ENCODE measurements around the gene KLF13.

KLF13 gene

DNA sequence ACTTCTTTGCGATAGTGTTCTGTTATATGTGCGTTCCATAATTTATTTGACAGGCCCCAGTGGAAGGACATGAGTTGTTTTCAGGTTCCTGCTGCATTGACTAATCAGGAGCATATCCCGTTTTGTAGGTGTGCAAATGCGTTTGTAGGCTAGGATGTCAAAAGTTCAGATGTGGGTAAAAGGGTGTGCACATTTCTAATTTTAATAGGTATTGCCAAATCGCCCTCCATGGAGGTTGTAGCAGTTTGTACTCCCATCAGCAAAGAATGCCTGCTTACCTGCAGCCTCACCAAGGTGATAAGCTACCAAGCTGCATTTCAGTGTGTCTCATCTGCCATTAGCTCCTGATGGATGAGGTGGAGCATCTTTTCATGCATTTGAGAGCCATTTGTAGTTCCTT lies 36.3 kb downstream of the KLF13 start:
- DNase-seq (ENCODE audit: low read depth in 2 of 2): no peak

DNA sequence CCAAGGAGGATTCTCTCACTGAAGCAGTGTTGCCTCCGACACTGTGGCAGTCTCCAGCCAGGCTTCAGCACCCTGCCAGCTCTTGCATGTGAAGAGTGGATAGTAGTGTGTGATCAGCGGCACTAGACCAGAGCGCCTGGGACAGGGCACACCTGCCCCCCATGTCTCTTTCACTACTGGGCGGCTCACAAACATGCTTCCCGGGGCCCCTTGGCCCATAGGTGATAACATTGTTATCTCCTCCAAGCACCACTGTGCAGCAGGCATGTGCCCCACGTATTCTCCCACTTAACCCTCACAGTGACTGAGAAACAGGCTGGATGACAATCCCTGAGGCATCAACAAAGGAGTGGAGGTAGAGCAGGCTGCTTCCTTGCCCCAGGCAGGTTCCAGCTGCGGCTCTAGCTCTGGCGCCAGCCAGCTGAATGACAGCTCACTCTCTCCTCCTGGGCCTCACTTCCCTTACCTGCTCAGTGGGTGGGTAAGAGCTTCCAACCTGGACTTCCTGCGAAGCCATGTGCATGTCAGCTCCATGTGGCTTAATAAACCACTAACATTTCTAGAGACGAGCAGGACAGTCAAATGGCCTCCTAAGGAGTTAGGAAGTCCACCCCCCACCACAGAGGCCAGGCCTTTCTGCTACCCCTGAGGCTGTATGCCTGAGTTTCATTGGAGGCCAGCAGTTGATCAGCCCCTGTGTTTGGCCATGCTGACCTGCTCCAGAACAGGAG lies 37.8 kb downstream of the KLF13 start:
- no peak for DNase-seq (ENCODE audit: low read depth in 2 of 2)

DNA sequence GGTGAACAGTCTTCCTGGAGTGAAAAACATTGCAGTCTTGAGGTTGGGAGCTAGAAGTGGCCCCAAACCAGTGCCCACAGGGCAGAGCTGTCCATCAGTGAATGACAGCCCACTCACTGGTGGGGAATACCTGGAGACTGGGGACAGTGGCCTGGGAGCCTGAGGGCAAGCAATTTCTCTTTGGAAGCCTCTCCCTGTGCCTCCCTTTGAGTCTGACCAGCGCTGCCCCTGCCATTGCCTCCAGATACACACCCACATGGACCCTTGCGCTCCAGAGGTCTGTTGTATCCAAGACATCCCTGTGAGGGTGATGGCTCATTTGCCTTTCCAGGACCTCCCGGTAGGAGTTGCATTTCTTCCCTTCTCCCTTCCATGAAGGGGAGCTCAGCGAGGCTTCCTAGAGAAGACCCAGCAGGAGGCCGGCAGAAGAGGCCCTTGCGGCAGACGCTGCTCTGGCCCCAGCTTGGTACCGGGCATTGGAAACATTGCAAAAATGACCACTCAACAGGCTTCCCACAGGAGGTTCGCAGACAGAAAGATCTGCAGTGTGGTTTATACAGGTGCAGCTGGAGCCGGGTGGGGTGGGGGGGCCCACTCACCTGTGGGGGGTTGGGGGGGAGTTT lies 38.5 kb downstream of the KLF13 start:
- no peak for DNase-seq (ENCODE audit: low read depth in 2 of 2)

DNA sequence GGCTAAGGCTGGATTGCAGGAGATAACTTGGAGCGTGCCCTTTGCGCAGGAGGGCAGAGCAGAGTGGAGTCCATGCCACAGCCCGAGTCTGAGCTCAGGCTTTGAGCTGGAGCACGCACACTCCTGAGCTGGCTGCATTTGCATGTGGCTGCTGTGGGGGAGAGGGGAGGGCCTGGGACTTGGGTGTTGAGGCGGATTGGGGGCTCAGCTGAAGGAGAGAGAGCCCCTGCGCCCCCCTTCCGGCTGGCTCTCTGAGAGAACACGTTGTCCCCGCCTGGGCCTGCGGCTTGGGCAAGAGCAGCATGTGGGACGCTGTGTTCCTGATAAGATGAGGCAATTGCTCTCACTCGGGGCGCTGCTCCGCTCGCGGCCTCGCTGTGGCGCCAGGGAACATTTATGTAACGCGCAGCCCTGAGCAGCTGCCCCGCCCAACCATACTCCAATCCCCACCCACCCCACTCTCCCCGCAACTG lies 39.1 kb downstream of the KLF13 start:
- peak; percentile 78 to 81 for DNase-seq (ENCODE audit: low read depth in 2 of 2)

DNA sequence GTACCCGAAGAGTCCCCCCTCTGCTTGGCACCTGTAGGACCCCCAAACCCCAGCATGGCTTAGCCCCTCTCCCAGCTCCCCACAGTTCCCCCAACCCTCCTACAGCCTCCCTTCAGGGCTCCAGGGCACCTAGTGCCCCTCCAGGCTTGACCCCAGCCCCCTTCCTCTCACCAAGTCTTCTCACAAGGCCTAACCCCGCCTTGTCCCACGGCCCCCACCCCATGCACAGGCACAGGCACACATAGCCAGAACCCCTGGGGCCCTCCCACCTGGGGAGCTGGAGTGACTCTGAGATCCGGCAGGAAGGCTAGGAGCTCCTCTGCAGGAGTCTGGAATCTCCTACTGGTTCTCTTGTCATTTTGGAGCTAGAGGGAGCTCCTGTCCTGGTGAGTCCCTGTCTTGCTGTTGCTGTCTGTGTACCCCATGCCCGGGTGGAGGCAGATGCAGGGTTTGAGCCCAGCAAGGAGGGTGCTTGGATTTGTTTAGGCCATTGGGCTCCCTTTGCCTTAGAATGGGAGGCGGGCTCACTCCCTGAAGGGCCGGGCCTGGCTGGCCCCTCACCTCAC lies 39.6 kb downstream of the KLF13 start:
- no peak for DNase-seq (ENCODE audit: low read depth in 2 of 2)

DNA sequence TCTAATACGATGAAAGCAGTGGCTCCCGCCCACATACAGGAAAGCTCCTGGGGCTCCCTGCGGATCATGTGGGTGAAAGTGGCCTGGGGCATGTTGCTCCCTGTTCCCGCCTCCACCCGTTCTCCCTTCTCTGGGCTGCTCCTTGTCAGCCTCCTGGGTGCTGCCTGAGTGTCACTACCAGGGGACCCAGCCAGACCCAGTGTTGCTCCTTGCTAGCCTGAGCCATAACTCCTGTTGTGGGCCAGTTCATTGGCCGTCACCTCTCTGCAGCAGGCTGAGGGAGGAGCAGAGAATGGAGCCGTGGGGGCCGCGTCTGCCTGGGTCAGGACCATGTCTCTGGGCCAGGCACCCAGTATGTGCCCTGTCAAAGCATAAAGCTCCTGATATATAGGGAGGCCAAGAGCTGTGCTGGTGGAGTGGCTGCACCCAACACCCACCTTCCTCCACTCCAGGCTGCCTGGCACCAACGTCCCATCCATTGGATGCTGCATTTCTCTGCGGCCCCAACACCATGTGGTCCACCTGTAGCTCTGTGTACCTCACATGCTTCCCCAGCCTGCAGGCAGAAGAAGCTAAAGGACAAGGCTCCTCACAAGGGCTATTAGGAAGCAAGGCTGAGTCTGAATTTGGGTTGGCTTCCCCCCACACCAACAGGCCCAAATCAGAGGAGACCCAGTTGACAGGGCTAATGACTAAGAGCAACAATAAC lies 40.5 kb downstream of the KLF13 start:
- no peak for DNase-seq (ENCODE audit: low read depth in 2 of 2)

DNA sequence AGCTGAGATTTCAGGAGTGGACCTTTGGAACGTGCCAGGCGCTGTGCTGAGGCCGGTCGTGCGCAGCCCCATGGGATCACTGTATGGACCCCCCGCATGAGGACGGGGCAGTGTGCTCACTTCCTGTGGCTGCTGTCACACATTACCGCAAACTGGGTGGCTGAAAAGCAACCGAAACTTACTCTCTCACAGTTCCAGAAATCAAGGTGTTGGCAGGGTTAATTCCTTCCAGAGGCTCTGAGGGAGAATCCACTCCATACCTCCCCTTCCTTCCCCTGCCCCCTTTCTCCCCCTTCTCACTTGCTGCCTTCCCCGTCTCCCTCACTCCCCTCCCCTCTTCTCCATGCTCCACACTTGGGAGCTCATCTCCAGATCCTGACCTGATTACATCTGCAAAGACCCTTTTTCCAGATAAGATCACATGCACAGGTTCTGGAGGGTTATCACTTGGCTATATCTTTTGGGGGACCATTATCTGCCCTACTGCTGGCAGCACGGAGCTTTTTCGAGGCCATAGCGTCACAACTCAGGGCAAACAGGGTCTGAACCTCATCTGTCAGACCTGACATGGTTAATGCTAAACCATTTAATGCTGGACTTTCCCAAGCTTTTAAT lies 41.2 kb downstream of the KLF13 start:
- DNase-seq (ENCODE audit: low read depth in 2 of 2): no peak

DNA sequence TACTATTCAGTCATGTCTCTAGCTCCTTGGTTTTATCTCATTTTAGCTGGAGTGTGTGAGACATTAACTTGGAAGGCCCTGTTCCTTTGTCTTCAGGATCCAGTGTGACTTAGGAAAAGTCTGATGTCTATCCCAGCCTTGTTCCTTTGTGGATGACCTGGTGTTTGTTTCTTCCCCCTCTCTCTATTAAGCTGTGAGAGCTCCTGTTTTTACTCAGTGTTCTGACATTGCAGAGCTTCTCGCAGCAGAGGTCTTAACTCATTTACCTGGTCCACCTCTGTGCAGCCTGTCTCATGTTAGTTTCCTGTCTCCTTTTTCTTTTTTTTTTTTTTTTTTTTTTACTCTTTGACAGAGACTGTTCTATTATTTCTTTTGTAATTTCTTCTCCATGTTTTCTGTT lies 43.1 kb downstream of the KLF13 start:
- no peak for DNase-seq (ENCODE audit: low read depth in 2 of 2)

DNA sequence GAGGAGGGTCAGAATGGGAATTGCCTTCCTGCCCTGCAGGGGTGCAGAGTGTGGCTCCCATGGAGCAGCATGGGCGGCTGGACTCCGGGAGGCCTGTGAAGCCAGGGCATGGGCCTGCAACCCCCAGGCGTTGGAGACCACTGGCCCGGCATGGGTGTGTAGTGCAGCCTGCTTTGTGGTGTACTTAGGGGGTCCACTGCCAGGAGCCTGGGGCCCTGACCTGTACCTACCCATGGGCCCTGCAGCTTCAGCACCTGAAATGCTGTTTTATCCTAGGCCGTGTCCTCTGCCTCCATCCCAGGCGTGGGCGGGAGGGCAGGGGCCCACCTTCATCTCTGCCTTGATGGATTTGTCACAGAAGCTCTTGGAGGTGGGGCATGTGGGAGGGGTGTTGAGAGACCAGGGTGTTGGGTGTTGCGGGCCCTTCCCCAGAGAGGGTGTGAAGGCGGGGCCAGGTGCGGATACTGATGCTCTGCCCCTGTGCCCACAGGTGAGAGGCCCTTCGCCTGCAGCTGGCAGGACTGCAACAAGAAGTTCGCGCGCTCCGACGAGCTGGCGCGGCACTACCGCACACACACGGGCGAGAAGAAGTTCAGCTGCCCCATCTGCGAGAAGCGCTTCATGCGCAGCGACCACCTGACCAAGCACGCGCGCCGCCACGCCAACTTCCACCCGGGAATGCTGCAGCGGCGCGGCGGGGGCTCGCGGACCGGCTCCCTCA lies 45.0 kb downstream of the KLF13 start:
- DNase-seq (ENCODE audit: low read depth in 2 of 2): no peak

DNA sequence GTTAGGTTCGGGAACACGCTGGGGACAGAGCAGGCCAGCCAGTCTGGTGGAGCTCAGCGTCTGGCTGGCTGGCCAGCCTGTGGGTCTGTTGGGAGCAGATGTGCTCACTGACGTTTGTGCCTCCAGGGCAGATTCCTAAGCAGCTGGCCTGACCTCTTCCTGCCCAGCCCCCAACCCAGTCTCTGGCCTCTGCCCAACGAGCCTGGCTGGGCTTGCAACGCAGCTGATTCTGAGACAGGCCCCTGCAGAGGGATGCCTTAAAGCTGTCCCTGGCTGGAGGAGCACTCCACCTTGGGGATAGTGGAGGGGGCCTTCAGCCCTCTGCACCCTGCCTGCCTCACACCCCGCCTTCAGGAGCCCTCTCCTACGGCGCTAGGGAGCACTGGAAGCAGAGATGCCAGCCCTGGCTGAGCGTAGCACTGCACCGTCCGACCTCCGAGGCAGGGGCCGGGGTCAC lies 46.0 kb downstream of the KLF13 start:
- DNase-seq (ENCODE audit: low read depth in 2 of 2): no peak

DNA sequence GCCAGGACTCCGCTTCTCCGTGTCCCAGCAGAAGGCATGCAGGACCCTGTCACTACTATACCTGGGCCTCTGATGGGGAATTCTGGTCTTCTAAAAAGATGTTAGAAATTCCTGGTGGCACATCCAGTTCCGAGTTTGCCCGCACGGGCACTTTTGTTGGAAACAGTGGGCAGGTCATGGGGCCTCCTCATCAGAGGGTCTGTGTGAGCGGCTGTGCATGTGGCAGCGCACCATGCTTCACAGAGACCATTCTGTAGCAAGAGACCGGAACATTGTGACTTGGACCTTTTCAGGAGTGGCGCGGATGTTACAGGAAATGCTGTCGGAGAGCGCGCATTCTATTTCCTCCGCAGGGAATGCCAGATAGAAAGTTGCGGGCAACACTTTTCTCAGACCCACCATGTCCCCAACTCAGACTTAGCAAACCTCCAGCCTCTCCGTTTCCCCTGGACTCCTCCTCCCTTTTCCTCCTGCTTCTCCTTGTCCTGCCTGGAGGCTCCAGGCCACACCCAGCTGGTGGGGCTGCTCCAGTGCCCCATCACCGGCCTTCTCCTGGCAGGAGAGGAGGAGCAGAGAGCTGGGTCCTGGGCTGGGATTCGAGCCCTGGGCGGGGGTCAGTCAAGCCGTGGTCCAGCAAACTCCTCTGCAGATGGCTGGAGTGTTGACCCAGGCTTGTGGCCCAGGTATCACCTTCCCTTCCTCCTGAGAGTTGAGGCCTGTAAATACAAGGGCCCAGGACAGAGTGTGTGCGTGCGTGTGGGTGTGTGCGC lies 46.6 kb downstream of the KLF13 start:
- no peak for DNase-seq (ENCODE audit: low read depth in 2 of 2)

DNA sequence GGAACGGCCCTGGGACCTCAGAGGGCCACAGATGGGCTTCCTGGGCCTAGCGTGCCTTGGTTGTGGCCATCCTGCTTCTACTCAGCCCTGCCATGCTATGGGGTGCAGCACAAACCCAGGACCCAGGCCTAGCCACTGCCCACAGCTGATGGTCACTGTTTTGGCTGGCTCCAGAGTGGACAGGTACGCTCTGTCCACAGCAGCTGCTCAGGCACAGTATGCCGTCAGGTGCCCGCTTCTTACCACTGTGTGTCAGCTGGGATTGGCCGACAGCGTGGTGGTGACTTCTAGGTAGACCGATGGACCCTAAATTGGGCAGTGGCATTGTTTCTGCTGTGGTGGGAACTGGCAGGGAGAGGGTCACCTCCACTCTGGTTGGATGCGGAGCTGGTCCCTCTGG lies 47.3 kb downstream of the KLF13 start:
- DNase-seq (ENCODE audit: low read depth in 2 of 2): no peak

DNA sequence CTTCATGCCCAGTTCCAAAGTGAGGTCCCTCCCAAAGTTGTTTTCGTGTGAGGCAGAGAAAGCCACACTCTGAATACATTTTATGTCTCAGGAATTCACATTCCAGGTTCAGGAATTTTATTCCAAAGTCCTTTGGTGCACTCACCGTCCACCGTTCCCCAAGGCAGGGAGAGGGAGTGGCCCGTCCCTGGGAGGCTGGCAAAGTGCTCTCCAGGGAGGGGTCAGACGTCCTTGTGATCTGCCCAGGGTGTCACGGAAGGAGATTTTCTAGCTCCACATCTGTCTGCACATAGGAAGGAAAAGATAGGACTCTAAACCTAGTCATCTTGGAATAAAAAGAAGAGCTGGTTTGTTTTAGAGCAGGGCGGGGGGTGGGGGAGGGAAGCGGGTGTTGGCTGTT lies 47.9 kb downstream of the KLF13 start:
- DNase-seq (ENCODE audit: low read depth in 2 of 2): no peak

DNA sequence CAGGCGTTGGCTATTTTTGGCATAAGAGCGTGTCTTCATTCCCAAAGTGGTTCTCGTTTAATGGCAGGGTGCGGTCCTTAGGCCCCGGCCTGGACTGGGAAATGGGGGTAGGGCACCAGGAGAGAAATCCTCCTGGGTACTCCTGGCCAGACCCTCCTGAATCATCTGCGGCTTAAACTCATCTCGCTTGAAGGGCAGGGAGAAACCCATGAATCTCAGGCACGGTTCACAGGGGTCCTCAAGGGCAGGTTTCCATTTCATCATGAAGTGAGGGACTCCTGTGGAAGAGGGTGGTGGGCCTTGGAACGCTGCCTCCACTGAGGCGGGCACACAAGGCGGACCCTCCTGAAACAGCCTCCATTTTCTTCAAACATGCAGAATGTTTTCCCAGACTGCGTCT lies 48.4 kb downstream of the KLF13 start:
- DNase-seq (ENCODE audit: low read depth in 2 of 2): no peak

DNA sequence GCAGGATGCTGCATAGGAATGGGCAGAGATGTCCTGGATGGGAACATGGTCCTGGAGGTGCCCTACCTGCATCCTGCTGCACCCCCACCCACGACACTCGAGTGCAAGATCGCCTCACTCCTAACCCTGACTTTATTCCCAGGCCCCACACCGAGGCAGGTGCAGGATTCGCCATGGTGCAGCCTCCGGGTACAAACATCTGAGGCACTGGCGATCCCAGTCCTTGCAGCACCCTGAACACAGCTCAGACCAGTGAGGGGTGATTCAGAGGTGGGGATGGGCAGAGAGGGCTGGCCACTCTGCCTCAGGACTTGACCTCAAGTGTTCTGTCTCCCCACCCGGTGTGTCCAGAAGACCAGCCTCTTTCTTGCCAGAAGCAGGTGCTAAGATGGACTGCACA lies 49.1 kb downstream of the KLF13 start:
- no peak for DNase-seq (ENCODE audit: low read depth in 2 of 2)

DNA sequence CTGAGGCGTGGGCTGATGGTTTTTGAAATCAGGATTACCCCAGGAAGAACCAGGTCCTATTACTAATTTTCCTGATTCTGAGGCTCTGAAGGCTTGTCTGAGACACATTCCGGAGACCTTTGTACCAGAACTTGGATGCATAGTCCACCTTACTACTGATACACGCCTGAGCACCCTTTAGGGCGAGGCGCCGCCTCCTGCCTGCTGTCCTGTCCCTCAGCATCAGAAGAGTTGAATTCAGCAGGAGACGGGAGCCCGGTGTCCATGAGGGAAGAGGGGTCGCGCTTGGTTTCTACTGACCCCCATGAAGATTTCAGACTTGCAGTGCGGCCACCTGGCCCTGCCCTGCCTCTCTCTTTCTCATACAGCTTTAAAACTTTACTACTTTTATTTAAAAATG lies 49.9 kb downstream of the KLF13 start:
- DNase-seq (ENCODE audit: low read depth in 2 of 2): no peak

DNA sequence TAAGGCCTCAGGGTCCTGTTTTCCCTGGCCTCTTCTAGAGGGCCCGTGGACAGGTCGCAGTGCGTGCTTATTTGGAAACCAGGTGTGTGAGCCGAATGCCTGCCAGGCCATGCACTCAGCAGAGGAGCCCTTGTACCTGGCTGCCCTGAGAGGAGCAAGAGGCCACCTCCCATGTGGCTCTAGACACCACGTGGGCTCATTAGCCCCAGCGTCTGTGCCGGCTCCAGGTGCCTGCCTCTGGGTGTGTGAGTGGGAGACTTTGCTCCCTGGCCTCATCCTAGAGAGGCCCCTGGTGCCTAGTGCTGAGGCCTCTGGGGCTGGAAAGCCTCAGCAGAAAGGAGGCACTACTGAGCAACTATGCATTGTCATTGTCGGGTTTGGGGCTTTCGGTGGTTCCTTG lies 50.4 kb downstream of the KLF13 start:
- no peak for DNase-seq (ENCODE audit: low read depth in 2 of 2)

DNA sequence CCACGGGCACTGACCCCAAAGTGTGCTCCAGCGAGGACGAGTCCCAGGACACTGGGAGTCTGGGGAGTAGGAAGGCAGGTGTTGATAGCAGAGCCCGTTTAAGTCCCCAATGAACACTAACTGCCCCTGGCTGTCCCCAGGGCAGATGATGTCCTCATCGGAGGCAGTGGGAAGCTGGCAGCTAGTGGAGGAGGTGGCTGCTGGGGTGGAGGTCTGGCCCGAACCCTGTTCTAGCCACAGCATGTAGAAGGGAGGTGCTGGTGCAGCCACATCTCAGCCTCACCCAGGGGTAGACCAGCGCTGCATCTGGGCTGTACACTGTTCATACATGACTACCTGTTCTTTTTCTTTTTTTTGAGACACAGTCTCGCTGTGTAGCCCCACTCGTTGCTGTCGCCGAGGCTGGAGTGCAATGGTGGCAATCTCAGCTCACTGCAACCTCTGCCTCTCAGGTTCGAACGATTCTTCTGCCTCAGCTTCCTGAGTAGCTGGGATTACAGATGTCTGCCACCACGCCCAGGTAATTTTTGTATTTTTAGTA lies 51.8 kb downstream of the KLF13 start:
- DNase-seq (ENCODE audit: low read depth in 2 of 2): no peak

DNA sequence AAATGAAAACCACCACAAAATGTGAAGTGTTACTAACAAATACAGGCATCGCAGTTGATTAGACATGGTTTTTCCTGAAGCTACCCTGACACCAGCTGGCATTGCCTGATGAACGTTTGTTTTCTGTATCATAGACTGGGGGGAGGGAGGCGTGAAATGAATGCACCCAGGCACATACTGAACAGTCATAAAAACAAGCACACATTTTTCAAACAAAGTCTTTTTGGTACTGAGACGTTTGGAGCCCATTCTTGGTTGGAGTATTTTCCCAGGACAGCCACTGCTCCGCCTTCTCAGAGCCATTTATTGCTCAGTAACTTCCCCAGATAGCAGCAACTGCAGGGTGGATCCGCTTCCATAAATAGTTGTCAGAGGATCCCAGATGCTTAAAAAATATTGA lies 52.4 kb downstream of the KLF13 start:
- no peak for DNase-seq (ENCODE audit: low read depth in 2 of 2)

DNA sequence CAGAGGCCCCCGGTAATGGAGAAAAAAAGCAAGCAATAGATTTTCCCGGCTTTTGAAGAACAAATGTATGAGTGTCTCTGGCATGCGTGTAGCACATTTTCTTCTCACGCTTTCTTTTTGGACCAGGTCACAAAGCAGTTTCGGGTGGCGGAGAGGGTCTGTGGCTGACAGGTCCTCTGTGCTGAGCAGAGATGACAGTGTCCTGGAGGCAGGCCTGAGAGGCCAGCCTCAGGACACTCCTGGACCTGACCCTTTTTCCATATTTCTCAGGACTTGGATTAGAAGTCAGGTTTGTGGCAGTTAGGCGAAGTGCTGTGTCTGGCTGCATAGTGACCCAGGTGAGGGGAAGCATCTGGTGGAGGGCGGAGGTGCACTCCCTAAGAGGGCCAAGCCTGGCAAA lies 52.9 kb downstream of the KLF13 start:
- DNase-seq (ENCODE audit: low read depth in 2 of 2): no peak
